AG10803 (cell line): ENCODE results near the gene MLST8.

ENCODE experiments used
- DNase-seq: peaks from one replicate; pipeline ENCODE4 v3.0.0; 2010; ENCODE audit warnings: low read depth
- H3K4me3 ChIP-seq: 2 replicates; pipeline ENCODE4 v1.5.1; 2011; ENCODE audit warnings: mild to moderate bottlenecking, low read length, control low read depth
- TF ChIP-seq, protein P1 (sequence below): conservative IDR thresholded peaks from 2 replicates; pipeline ENCODE4 v1.5.1; 2011; ENCODE audit warnings: mild to moderate bottlenecking, low read length, control low read depth, inconsistent platforms

MLST8 gene

GRCh38 chr16:2184962-2185361 lies 20.3 kb upstream of the MLST8 start:
- no peak overlapping the region for H3K4me3 ChIP-seq
- TF ChIP-seq, protein P1, sequence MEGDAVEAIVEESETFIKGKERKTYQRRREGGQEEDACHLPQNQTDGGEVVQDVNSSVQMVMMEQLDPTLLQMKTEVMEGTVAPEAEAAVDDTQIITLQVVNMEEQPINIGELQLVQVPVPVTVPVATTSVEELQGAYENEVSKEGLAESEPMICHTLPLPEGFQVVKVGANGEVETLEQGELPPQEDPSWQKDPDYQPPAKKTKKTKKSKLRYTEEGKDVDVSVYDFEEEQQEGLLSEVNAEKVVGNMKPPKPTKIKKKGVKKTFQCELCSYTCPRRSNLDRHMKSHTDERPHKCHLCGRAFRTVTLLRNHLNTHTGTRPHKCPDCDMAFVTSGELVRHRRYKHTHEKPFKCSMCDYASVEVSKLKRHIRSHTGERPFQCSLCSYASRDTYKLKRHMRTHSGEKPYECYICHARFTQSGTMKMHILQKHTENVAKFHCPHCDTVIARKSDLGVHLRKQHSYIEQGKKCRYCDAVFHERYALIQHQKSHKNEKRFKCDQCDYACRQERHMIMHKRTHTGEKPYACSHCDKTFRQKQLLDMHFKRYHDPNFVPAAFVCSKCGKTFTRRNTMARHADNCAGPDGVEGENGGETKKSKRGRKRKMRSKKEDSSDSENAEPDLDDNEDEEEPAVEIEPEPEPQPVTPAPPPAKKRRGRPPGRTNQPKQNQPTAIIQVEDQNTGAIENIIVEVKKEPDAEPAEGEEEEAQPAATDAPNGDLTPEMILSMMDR: no peak
- no peak for DNase-seq

GRCh38 chr16:2186064-2186463 lies 19.2 kb upstream of the MLST8 start:
- DNase-seq: no peak

GRCh38 chr16:2186505-2186904 lies 18.7 kb upstream of the MLST8 start:
- DNase-seq: no peak
- TF ChIP-seq, protein P1: no peak
- no peak overlapping the region for H3K4me3 ChIP-seq

More at GRCh38 chr16:2186064-2186463, 19.2 kb upstream of the MLST8 start:
- H3K4me3 ChIP-seq: no peak overlapping the region
- TF ChIP-seq, protein P1: no peak

DNA sequence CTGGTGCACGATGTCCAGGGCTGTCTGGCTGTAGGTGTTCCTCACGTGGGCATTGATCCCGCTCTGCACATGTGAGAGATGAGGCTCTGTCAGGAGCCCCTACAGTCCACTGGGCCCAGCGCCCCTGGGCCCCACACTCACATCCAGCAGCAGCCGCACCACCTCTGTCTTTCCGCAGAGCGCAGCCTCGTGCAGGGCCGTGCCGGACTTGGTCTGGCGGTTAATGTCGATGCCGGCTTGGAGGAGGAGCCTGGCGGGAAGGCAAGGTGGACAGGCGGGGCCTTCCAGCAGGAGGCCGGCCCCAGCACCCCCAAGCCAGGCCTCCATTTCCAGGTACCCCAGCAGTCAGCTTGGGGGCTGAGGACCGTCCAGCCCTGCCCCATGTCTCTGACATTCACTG lies 18.0 kb upstream of the MLST8 start:
- H3K4me3 ChIP-seq: no peak overlapping the region
- TF ChIP-seq, protein P1: no peak
- DNase-seq: no peak

DNA sequence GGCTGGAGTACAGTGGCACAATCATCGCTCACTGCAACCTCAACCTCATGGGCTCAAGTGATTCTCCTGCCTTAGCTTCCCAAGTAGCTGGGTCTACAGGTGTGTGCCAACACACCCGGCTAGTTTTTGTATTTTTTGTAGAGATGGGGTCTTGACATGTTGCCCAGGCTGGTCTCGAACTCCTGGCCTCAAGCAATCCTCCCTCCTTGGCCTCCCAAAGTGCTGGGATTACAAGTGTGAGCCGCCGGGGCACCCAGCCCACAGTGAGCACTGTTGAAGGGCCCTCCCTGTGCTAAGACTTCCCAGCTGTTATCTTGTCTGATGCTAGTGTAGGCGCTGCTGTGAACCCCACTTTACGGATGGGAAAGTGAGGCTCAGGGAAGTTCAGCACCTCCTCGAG lies 16.9 kb upstream of the MLST8 start:
- DNase-seq: no peak
- no peak overlapping the region for H3K4me3 ChIP-seq
- TF ChIP-seq, protein P1: no peak

- TF ChIP-seq, protein P1: no peak
- no peak overlapping the region for H3K4me3 ChIP-seq
- no peak for DNase-seq
Measured at GRCh38 chr16:2189252-2189893, 15.9 kb upstream of the MLST8 start.

DNA sequence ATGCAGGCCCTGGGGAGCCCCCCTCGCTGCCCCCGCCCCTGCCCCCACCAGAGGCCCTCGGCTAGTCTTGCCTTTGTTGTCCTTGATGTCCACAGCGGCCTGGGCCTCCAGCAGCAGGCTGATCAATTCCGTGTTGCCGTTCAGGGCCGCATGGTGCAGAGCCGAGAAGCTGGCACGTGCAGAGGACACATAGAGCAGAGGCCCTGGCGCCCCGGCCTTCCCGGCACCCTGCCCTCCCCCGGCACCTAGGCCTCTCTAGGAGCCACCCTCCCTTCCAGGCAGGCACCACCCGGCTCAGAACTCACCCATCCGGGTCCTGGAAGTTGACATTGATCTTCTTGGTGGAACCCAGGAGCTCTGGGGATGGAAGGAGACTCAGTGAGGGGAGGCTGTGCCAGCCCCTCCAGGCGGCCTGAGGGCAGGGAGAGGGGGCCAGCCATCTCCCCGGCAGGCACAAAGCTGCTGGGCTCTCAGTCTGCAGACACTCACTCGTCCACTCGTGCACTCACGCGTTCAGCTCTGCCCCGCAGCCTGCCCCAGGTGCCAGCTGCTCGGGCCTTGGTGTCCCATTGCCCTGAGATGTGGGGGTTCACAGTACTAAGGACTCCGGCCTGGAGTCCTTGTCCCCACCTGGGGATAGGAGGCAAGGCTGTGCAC lies 15.1 kb upstream of the MLST8 start:
- DNase-seq: no peak
- no peak overlapping the region for H3K4me3 ChIP-seq
- TF ChIP-seq, protein P1: no peak
